ENCODE results near the gene NCL.
"Not testable (repeated sequence)": the region's sequence is repeated elsewhere in the genome, so short reads cannot be mapped to it uniquely, and the experiment has no call there.

The NCL gene

DNA sequence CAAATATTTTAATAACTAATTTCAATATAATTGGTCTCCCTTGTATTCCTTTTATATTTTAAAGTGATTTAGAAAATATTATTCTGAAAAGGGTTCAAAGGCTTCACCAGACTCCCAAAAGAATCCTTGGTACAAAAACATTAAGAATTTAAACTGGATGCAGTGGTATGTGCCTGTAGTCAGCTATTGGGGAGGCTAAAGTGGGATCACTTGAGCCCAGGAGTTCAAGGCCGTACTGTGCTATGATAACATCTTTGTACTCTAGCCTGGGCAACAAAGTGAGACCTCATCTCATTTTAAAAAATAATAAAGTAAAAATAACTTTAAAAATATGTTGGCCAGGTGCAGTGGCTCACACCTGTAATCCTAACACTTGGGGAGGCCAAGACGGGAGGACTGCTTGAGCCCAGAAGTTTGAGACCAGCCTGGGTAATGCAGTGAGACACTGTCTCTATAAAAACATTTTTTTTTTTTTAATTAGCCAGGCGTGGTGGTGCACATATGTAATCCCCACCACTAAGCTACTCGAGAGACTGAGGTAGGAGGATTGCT lies 14.7 kb downstream of the NCL start:
- no peak overlapping the region for H3K27ac ChIP-seq
- CTCF ChIA-PET = no interaction called here
- POLR2A ChIA-PET (ENCODE audit: low non-redundant PET) = no interaction called here
- TF ChIP-seq CTCF (conservative IDR thresholded peaks at IDR 0.05; ENCODE audit: low read depth) = no peak
- no peak for DNase-seq (ENCODE audit: low spot score)

DNA sequence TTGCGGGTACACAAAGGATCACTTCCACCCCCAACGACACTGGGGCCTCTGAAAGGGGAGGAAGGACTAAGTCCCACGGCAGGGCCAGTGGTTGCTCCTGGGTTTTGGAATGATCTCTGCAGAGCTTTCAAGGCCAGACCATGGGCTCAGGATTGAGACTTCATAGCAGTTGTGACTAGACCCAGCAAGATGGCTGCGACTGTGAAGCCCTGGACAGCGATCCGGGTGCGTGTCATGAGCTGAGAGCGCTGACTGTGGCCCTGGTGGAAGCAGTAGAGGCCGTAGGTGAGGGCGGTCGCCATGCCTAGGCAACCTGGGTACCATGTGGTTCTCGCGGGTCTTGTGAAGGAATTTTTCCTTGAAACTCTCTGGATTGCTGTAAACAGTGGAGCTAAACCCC lies 27.3 kb downstream of the NCL start:
- CTCF ChIA-PET = interaction anchor here (0.6 kb wide), 2 partner anchors 9 to 192 kb away, joined by 3 to 4 read pairs; no protein-coding TSS in a partner anchor
- no peak for DNase-seq (ENCODE audit: low spot score)
- POLR2A ChIA-PET (ENCODE audit: low non-redundant PET) = no interaction called here
- H3K27ac ChIP-seq = no peak overlapping the region
- TF ChIP-seq CTCF (conservative IDR thresholded peaks at IDR 0.05; ENCODE audit: low read depth) = no peak

- POLR2A ChIA-PET (ENCODE audit: low non-redundant PET) = no interaction called here
- no peak overlapping the region for H3K27ac ChIP-seq
- no peak for TF ChIP-seq CTCF (conservative IDR thresholded peaks at IDR 0.05; ENCODE audit: low read depth)
- no peak for DNase-seq (ENCODE audit: low spot score)
- CTCF ChIA-PET = no interaction called here
Observed at GRCh38 chr2:231433990-231434389, 30.3 kb downstream of the NCL start.

GRCh38 chr2:231431606-231432005 lies 32.7 kb downstream of the NCL start:
- CTCF ChIA-PET = no interaction called here
- POLR2A ChIA-PET (ENCODE audit: low non-redundant PET) = no interaction called here
- no peak overlapping the region for H3K27ac ChIP-seq
- TF ChIP-seq CTCF (conservative IDR thresholded peaks at IDR 0.05; ENCODE audit: low read depth) = no peak
- DNase-seq (ENCODE audit: low spot score) = no peak

DNA sequence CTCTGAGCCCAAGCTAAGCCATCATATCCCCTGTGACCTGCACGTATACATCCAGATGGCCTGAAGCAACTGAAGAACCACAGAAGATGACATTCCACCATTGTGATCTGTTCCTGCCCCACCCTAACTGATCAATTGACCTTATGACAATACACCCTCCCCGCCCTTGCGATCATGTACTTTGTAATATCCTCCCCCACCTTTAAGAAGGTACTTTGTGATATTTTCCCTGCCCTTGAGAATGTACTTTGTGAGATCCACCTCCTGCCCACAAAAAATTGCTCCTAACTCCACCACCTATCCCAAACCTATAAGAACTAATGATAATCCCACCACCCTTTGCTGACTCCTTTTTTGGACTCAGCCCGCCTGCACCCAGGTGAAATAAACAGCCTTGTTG lies 33.8 kb downstream of the NCL start:
- DNase-seq (ENCODE audit: low spot score); POLR2A ChIA-PET (ENCODE audit: low non-redundant PET); CTCF ChIA-PET; H3K27ac ChIP-seq: not testable (repeated sequence)

- DNase-seq (ENCODE audit: low spot score) = no peak
- ChIA-PET CTCF (no interaction called here), POLR2A (ENCODE audit: low non-redundant PET) (no interaction called here)
- TF ChIP-seq CTCF (conservative IDR thresholded peaks at IDR 0.05; ENCODE audit: low read depth) = no peak
- no peak overlapping the region for H3K27ac ChIP-seq
Observed at GRCh38 chr2:231429901-231430300, 34.4 kb downstream of the NCL start.

- POLR2A ChIA-PET (ENCODE audit: low non-redundant PET) = no interaction called here
- DNase-seq (ENCODE audit: low spot score) = no peak
- H3K27ac ChIP-seq = no peak overlapping the region
- no peak for TF ChIP-seq CTCF (conservative IDR thresholded peaks at IDR 0.05; ENCODE audit: low read depth)
- CTCF ChIA-PET = interaction anchor here (0.6 kb wide), 1 partner anchor 202 kb away, joined by 6 read pairs; no protein-coding TSS in a partner anchor
Observed at GRCh38 chr2:231429152-231429551, 35.1 kb downstream of the NCL start.

Data from RWPE1 (cell line).